Right atrium auricular region (tissue), 2 donors: ENCODE measurements around the gene PDE12. TPM values are rescaled to one million over a fixed set of nuclear protein-coding genes. Genes with fewer than 3 reads are reported as not detected.
A peak's percentile ranks its signal among the peaks of the same experiment; 100 is the strongest.

Source experiments
- DNase-seq: peaks from one replicate; pipeline ENCODE4 v3.0.0-alpha.2; 2019; ENCODE audit warnings: low spot score
- H3K27ac ChIP-seq, 2 donors: fragments of 200-600 bp; sonication (generic); 1 replicate in 1 of 2; 2 replicates in 1 of 2; pipeline ENCODE4 v1.5.1; 2016 to 2019
- H3K27me3 ChIP-seq, 2 donors: fragments of 200-600 bp; sonication (generic); one replicate each; pipeline versions ENCODE4 v1.5.1 to v1.6.0; 2017 to 2019
- H3K36me3 ChIP-seq: fragments of 200-600 bp; sonication (generic); one replicate; pipeline ENCODE4 v1.5.1; 2016
- H3K4me1 ChIP-seq, 2 donors: fragments of 200-600 bp; sonication (generic); one replicate each; pipeline versions ENCODE4 v1.5.1 to v1.6.0; 2017 to 2019
- H3K4me3 ChIP-seq, 2 donors: fragments of 200-600 bp; sonication (generic); 1 replicate in 1 of 2; 2 replicates in 1 of 2; pipeline ENCODE4 v1.5.1; 2017 to 2019; ENCODE audit warnings: mild to moderate bottlenecking in 1 of 2, moderate library complexity in 1 of 2
- H3K9me3 ChIP-seq, 2 donors: fragments of 200-600 bp; sonication (generic); one replicate each; pipeline ENCODE4 v1.5.1; 2019
- total RNA-seq, 2 donors: library from RNA; depleted of rRNA; stranded (reverse); fragments of >200 nt; gene quantifications; one replicate each; pipeline ENCODE4 v1.1.0, GENCODE V29; 2016
- TF ChIP-seq, protein P1 (sequence below), 2 donors: fragments of 200-600 bp; sonication (generic); IDR thresholded peaks; one replicate each; pipeline ENCODE4 v1.5.1; 2019; ENCODE audit warnings: antibody characterized with exemption in 2 of 2

The PDE12 gene, protein sequence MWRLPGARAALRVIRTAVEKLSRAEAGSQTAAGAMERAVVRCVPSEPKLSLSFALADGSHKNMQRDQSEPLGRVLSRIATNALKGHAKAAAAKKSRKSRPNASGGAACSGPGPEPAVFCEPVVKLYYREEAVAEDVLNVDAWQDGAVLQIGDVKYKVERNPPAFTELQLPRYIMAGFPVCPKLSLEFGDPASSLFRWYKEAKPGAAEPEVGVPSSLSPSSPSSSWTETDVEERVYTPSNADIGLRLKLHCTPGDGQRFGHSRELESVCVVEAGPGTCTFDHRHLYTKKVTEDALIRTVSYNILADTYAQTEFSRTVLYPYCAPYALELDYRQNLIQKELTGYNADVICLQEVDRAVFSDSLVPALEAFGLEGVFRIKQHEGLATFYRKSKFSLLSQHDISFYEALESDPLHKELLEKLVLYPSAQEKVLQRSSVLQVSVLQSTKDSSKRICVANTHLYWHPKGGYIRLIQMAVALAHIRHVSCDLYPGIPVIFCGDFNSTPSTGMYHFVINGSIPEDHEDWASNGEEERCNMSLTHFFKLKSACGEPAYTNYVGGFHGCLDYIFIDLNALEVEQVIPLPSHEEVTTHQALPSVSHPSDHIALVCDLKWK
- 10 to 100 TPM in 1 of 2 donors, 1 to 10 TPM in 1; 9.9 to 12.1 TPM for total RNA-seq

DNA sequence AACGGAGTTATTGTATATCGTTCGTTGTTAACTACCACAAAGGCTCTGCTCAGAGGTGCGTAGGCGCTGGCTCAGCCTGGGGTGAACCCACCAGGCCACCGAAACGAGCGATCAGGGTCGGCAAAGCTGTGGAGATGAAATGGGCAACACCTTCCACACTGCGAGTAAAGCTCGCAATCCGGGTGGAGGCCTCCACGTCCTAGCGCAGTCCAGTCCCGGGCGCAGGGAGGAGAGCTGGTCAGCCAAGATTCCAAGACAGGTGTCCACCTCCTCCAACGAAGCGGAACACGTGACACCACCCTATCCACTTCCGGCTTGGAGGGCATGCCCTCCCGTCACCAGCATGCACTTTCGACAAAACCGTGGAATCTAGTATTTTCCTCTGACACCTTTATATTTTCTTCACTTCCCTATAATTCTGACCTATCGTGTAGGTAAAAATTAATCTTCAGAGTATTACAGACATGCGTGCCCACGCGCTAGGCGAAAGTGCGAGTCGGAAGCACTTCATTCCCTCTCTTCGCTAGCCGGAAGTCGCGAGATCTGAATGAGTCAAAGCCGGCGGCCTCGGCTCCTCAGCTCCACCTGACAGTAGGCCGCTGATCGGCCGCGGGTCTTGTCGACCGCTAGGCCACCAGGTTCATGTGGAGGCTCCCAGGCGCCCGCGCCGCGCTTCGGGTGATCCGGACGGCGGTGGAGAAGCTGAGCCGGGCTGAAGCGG is at the start of gene PDE12:
PDE12 (plus strand) TSS at position 537 of the 721 bp plus-strand sequence; CDS start at position 643, 106 bp downstream.
- Histone ChIP-seq H3K36me3 (peaks cover 15% of the 10 kb centered on the region), H3K4me3 (peak within 1 kb of the TSS; percentile 75 to 94), H3K4me1 (peaks cover 2 to 30% of the 10 kb centered on the region in 2 donors), H3K9me3 (no peaks in the 10 kb centered on the region), H3K27ac (peak within 1 kb of the TSS; percentile 88 to 91), H3K27me3 (no peaks in the 10 kb centered on the region)
- TF ChIP-seq, protein P1, sequence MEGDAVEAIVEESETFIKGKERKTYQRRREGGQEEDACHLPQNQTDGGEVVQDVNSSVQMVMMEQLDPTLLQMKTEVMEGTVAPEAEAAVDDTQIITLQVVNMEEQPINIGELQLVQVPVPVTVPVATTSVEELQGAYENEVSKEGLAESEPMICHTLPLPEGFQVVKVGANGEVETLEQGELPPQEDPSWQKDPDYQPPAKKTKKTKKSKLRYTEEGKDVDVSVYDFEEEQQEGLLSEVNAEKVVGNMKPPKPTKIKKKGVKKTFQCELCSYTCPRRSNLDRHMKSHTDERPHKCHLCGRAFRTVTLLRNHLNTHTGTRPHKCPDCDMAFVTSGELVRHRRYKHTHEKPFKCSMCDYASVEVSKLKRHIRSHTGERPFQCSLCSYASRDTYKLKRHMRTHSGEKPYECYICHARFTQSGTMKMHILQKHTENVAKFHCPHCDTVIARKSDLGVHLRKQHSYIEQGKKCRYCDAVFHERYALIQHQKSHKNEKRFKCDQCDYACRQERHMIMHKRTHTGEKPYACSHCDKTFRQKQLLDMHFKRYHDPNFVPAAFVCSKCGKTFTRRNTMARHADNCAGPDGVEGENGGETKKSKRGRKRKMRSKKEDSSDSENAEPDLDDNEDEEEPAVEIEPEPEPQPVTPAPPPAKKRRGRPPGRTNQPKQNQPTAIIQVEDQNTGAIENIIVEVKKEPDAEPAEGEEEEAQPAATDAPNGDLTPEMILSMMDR (IDR thresholded peaks at IDR 0.05): peak in 1 of 2 donors; percentile 22
- DNase-seq: peak; percentile 93

DNA sequence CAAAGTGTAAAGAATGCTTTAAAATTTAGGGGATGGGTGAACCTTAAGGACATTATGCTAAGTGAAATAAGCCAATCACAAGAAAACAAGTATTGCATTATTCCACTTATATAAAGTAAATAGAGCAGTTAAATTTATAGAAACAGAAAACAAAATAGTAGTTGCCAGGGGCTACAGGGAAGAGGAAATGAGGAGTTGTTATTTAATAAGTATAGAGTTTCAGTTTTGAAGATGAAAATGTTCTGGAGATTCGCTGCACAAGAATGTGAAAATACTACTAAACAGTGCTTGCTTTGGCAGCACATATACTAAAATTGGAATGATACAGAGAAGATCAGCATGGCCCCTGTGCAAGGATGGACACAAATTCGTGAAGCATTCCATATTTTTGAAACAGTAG is 43.9 kb upstream of the PDE12 start:
- no peak overlapping the region for H3K4me3 ChIP-seq

DNA sequence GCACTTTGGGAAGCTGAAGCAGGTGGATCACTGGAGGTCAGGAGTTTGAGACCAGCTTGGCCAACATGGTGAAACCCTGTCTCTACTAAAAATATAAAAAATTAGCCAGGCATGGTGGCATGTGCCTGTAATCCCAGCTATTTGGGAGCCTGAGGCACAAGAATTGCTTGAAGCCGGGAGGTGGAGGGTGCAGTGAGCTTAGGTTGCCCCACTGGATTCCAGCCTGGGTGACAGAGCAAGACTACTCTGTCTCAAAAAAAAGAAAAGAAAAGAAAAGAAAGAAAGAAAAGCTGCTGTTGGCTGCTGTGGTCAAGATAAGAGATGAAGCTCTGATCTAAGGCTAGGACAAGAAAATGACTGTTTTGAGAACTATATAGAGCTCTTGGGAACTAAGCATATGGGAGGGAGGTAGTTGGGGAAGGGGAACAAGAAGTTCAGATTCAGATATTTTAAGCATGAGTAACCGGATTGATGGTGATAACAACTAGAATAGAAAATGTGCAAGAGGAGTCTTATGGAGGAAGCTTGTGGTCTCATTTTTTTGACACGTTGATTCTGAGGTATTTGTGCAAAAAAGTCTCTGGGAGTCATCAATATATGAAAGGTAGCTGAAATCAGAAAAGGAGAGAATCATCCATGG is 37.7 kb upstream of the PDE12 start:
- H3K27me3 ChIP-seq: no peaks in the 10 kb centered on the region
- DNase-seq: no peak
- no peak overlapping the region for H3K4me3 ChIP-seq
- no peaks in the 10 kb centered on the region for H3K4me1 ChIP-seq
- TF ChIP-seq, protein P1 (IDR thresholded peaks at IDR 0.05): no peak
- H3K9me3 ChIP-seq: no peaks in the 10 kb centered on the region
- no peaks in the 10 kb centered on the region for H3K36me3 ChIP-seq
- no peak overlapping the region for H3K27ac ChIP-seq

More for the DNA sequence above, 43.9 kb upstream of the PDE12 start:
- no peak overlapping the region for H3K27ac ChIP-seq
- TF ChIP-seq, protein P1 (IDR thresholded peaks at IDR 0.05): no peak
- no peaks in the 10 kb centered on the region for H3K27me3 ChIP-seq
- no peaks in the 10 kb centered on the region for H3K36me3 ChIP-seq
- H3K4me1 ChIP-seq: no peaks in the 10 kb centered on the region
- no peak for DNase-seq
- no peaks in the 10 kb centered on the region for H3K9me3 ChIP-seq

GRCh38 chr3:57530071-57530608 is 25.9 kb upstream of the PDE12 start:
- Histone ChIP-seq H3K27me3 (no peaks in the 10 kb centered on the region), H3K4me1 (no peaks in the 10 kb centered on the region), H3K36me3 (no peaks in the 10 kb centered on the region), H3K9me3 (no peaks in the 10 kb centered on the region), H3K4me3 (no peak overlapping the region), H3K27ac (no peak overlapping the region)
- no peak for DNase-seq
- TF ChIP-seq, protein P1 (IDR thresholded peaks at IDR 0.05): no peak

GRCh38 chr3:57538465-57538864 is 17.6 kb upstream of the PDE12 start:
- no peak for DNase-seq
- H3K4me3 ChIP-seq: no peak overlapping the region
- no peaks in the 10 kb centered on the region for H3K9me3 ChIP-seq
- H3K27me3 ChIP-seq: no peaks in the 10 kb centered on the region
- no peaks in the 10 kb centered on the region for H3K36me3 ChIP-seq
- TF ChIP-seq, protein P1 (IDR thresholded peaks at IDR 0.05): no peak
- no peak overlapping the region for H3K27ac ChIP-seq
- no peaks in the 10 kb centered on the region for H3K4me1 ChIP-seq
